Tibial artery (tissue), 4 donors: Measurements from ENCODE around the gene ZSWIM7.

Source experiments
- DNase-seq, 2 donors: peaks; one replicate each; pipeline ENCODE4 v3.0.0-alpha.2; 2019
- H3K27ac ChIP-seq, 2 donors: fragments of 200-600 bp; sonication (generic) in 1 of 2; 1 replicate in 1 of 2; 2 replicates in 1 of 2; pipeline ENCODE4 v1.5.1; 2018 to 2019; ENCODE audit warnings: mild to moderate bottlenecking in 1 of 2
- H3K27me3 ChIP-seq, 2 donors: fragments of 200-600 bp; sonication (generic) in 1 of 2; one replicate each; pipeline versions ENCODE4 v1.5.1 to v1.6.0; 2016 to 2019
- H3K36me3 ChIP-seq, 3 donors: fragments of 200-600 bp; sonication (generic) in 2 of 3; one replicate each; pipeline ENCODE4 v1.5.1; 2016 to 2019; ENCODE audit warnings: mild to moderate bottlenecking in 2 of 3
- H3K4me1 ChIP-seq, 4 donors: fragments of 200-600 bp; sonication (generic) in 2 of 4; 1 replicate in 3 of 4; 2 replicates in 1 of 4; pipeline ENCODE4 v1.5.1; 2016 to 2019
- H3K4me3 ChIP-seq, 2 donors: fragments of 200-600 bp; sonication (generic) in 1 of 2; 1 replicate in 1 of 2; 2 replicates in 1 of 2; pipeline ENCODE4 v1.5.1; 2018 to 2019; ENCODE audit warnings: mild to moderate bottlenecking in 2 of 2
- H3K9me3 ChIP-seq, 3 donors: fragments of 200-600 bp; sonication (generic) in 1 of 3; one replicate each; pipeline ENCODE4 v1.5.1; 2016 to 2019
- intact Hi-C: fragments of 100-400 bp; cut with DNase I; formaldehyde crosslinking; loops from one replicate; pipeline ENCODE4 v1.15.0; 2023; ENCODE audit warnings: low total_unique reads
- TF ChIP-seq, protein P1 (sequence below), 2 experiments: fragments of 200-600 bp in 1 of 2; fragments of 450-650 bp in 1 of 2; IDR thresholded peaks; one replicate each; pipeline ENCODE4 v1.5.1; 2017 to 2019; ENCODE audit warnings: antibody characterized with exemption in 2 of 2, mild to moderate bottlenecking in 1 of 2, moderate library complexity in 1 of 2

Gene ZSWIM7

DNA sequence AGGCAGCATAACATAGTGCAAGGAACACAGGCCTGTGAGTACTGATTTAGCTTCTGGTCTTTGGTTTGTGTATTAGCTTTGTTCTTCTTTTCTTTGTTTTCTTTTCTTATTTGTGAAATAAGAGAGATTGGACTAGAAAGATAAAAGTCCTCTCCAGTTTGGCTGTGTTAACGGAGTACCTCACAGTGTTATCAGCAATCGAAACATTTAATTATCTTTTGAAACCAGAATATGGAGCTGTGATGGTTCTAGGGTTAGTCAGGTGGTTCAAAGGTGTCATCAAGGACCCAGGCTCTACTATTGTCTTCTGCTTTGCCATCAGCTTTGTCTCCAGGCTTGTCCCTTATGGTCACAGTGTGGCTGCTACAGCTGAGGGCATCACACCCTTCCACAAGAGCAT lies 29.0 kb downstream of the ZSWIM7 start:
- peaks cover 0 to 12% (median 9%) of the 10 kb centered on the region in 3 donors for H3K36me3 ChIP-seq
- intact Hi-C loops: no loop called here
- TF ChIP-seq, protein P1, sequence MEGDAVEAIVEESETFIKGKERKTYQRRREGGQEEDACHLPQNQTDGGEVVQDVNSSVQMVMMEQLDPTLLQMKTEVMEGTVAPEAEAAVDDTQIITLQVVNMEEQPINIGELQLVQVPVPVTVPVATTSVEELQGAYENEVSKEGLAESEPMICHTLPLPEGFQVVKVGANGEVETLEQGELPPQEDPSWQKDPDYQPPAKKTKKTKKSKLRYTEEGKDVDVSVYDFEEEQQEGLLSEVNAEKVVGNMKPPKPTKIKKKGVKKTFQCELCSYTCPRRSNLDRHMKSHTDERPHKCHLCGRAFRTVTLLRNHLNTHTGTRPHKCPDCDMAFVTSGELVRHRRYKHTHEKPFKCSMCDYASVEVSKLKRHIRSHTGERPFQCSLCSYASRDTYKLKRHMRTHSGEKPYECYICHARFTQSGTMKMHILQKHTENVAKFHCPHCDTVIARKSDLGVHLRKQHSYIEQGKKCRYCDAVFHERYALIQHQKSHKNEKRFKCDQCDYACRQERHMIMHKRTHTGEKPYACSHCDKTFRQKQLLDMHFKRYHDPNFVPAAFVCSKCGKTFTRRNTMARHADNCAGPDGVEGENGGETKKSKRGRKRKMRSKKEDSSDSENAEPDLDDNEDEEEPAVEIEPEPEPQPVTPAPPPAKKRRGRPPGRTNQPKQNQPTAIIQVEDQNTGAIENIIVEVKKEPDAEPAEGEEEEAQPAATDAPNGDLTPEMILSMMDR (IDR thresholded peaks at IDR 0.05): no peak
- H3K27ac ChIP-seq: no peak overlapping the region
- DNase-seq: no peak
- H3K27me3 ChIP-seq: peaks cover 0 to 2% of the 10 kb centered on the region in 2 donors
- no peaks in the 10 kb centered on the region for H3K9me3 ChIP-seq
- H3K4me1 ChIP-seq: no peaks in the 10 kb centered on the region
- no peak overlapping the region for H3K4me3 ChIP-seq

DNA sequence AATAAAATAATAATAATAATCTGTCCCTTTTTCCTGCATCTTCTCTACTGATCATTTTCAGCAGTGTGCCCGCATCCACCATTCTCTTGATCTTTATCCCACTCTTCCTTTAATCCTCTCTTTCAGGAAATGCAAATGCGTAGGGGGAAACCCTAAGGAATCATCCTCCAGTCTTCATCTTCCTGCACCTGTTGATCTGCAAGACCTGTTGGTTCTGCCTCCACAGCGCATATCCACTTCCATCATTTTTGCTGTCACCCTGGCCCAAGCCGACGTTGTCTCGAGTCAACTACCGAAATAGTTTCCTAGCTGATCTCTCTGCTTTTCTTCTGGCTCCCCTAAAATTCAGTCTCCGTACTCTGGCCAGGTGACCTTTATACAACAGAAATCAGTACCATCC lies 30.0 kb downstream of the ZSWIM7 start:
- H3K27me3 ChIP-seq: peaks cover 0 to 2% of the 10 kb centered on the region in 2 donors
- no peak overlapping the region for H3K4me3 ChIP-seq
- DNase-seq: no peak
- H3K4me1 ChIP-seq: no peaks in the 10 kb centered on the region
- TF ChIP-seq, protein P1 (IDR thresholded peaks at IDR 0.05): no peak
- H3K36me3 ChIP-seq: peaks cover 0 to 2% (median 0%) of the 10 kb centered on the region in 3 donors
- H3K9me3 ChIP-seq: no peaks in the 10 kb centered on the region
- intact Hi-C loops: no loop called here
- H3K27ac ChIP-seq: no peak overlapping the region

DNA sequence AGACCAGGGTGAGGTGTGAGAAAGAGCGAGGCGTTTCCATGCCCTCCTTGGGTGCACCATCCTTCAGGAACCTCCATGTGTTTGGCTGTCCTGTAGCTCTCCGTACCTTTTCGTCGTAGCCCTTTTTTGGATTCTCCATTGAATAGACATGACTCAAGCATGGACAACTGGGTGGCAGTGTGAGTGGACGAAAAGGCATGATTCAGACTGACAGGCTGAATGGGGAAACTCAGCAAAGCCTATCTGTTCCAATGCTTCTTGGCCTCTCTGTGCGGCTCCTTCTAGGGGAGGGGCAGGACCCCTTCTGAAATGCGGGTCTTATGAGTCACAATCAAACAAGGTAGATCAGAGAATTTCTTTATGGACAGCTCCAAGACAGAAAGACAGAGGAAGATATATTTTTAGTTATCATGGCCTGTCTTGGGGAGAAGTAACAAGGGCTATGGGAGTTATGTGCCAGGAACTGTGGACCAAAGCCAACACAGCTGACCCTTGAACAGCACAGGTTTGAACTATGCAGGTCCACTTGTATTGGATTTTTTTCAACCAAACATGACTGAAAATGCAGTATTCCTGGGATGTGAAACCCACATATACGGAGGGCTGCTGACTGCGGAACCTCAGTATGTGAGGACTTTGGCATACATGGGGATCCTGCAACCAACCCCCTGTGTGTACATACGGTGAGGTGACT lies 31.7 kb downstream of the ZSWIM7 start:
- Histone ChIP-seq H3K27ac (no peak overlapping the region), H3K4me1 (no peaks in the 10 kb centered on the region), H3K27me3 (peaks cover 0 to 2% of the 10 kb centered on the region in 2 donors), H3K36me3 (no peaks in the 10 kb centered on the region), H3K4me3 (no peak overlapping the region), H3K9me3 (no peaks in the 10 kb centered on the region)
- intact Hi-C loops: no loop called here
- TF ChIP-seq, protein P1 (IDR thresholded peaks at IDR 0.05): no peak
- DNase-seq: no peak

DNA sequence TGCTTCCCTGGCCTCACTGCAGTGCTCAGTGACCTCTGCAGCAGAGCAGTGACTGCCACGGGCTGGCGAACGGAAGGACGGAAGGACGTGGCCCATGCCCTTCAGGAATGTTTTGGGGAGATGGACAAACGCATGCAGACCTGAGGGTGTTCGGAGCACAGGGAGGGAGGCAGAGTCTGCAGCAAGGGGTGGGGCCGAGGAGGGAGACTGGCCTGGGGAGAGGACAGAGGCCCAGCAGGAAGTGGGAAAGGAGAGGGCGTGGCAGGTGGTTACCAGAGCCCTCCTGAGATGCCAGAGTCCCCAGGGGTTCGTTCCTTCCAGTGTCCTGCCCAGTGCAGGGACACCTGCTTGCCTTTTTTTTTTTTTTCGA lies 32.6 kb downstream of the ZSWIM7 start:
- DNase-seq: no peak
- Histone ChIP-seq H3K4me3 (no peak overlapping the region), H3K4me1 (no peaks in the 10 kb centered on the region), H3K27me3 (peaks cover 0 to 2% of the 10 kb centered on the region in 2 donors), H3K27ac (no peak overlapping the region), H3K36me3 (no peaks in the 10 kb centered on the region), H3K9me3 (no peaks in the 10 kb centered on the region)
- intact Hi-C loops: no loop called here
- TF ChIP-seq, protein P1 (IDR thresholded peaks at IDR 0.05): no peak

DNA sequence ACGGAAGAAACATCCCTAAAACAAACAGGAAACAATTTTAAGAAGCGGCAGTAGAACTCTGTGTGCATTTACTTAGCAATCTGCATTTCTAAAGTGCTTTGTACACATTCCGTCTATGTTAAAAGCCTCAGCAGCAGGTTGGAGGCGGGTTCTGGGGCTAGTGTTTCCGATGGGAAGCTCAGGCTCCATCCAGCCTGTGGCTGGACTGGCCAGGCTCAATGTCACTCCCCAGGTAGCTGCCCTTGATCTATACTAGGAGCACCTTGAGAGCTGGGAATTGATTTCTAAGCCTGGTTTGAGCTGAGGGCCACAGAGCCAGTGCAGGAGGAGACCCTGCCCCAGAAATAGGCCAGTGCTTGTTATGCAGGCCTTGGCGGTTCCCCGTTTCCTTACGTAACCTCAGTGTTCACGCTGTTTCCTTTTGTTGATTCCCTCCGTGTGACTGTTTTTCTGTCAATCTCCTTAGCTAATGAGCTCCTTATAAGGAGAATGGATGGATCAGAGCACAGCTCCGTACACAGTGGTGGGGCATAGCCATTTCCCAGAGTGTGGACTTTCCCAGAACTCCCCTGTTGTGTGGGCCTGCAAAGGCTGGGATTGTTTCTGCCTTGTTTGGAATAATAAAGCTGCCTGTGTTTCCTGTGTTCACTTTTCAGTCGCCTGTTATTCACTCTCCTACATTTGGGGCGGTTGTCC lies 33.2 kb downstream of the ZSWIM7 start:
- H3K36me3 ChIP-seq: no peaks in the 10 kb centered on the region
- TF ChIP-seq, protein P1 (IDR thresholded peaks at IDR 0.05): no peak
- H3K9me3 ChIP-seq: no peaks in the 10 kb centered on the region
- DNase-seq: no peak
- H3K4me1 ChIP-seq: no peaks in the 10 kb centered on the region
- intact Hi-C loops: no loop called here
- peaks cover 0 to 2% of the 10 kb centered on the region in 2 donors for H3K27me3 ChIP-seq
- no peak overlapping the region for H3K27ac ChIP-seq
- H3K4me3 ChIP-seq: no peak overlapping the region
